ENCODE data around the gene REL.

DNA sequence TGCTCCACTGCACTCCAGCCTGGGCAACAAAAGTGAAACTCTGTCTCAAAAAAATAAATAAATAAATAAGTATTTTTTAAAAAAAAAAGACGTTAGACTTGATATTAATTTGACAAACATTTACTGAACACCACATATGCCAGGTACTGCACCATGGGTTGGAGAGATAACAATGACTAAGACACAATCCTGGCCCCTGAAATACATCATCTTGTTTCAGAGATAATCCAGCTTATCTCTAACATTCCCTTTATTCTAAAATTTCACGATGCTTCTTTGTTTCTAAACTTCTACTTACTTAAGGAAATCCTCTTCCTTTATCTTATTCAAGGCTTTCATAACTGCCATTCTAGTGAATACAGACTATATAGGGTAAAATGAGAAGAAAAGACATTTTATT is 81.2 kb downstream of the REL start:
- TF ChIP-seq, protein P1, sequence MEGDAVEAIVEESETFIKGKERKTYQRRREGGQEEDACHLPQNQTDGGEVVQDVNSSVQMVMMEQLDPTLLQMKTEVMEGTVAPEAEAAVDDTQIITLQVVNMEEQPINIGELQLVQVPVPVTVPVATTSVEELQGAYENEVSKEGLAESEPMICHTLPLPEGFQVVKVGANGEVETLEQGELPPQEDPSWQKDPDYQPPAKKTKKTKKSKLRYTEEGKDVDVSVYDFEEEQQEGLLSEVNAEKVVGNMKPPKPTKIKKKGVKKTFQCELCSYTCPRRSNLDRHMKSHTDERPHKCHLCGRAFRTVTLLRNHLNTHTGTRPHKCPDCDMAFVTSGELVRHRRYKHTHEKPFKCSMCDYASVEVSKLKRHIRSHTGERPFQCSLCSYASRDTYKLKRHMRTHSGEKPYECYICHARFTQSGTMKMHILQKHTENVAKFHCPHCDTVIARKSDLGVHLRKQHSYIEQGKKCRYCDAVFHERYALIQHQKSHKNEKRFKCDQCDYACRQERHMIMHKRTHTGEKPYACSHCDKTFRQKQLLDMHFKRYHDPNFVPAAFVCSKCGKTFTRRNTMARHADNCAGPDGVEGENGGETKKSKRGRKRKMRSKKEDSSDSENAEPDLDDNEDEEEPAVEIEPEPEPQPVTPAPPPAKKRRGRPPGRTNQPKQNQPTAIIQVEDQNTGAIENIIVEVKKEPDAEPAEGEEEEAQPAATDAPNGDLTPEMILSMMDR (IDR thresholded peaks at IDR 0.05): no peak
- TF ChIP-seq POLR2A (IDR thresholded peaks at IDR 0.05): no peak
